GM18870 (cell line): ENCODE data around the gene TIMM21.

Experiments used
- ATAC-seq: cut with Tn5 transposase; IDR thresholded peaks from one replicate; pipeline ENCODE4 v1.9.1; 2021; ENCODE audit warnings: moderate library complexity; ENCODE audit not compliant: unreplicated experiment

Gene TIMM21

DNA sequence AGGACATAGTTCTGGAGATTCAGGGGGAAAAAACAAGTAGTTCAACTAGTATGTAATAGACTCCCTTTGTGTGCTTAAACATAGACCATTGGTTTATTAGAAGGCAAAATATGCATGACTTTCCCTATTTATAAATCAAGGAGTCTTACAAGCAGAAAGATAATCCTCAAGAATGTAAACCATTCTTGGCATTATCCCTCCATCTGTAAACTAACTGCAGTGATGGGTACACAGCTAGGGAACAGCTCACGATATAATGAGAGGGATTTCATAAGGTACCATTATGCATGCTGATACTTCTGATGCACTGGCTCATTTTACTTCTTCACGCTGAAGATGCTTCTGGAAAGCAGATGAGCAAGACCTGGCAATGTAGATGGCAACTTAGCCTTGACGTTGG, 1.6 kb upstream of the TIMM21 start:
- ATAC-seq, result no peak

- no peak for ATAC-seq
Observed at GRCh38 chr18:74147491-74147778, 888 bp upstream of the TIMM21 start.

- ATAC-seq, result peak; percentile 20
Observed at GRCh38 chr18:74148543-74149070, 284 bp downstream of the TIMM21 start.

DNA sequence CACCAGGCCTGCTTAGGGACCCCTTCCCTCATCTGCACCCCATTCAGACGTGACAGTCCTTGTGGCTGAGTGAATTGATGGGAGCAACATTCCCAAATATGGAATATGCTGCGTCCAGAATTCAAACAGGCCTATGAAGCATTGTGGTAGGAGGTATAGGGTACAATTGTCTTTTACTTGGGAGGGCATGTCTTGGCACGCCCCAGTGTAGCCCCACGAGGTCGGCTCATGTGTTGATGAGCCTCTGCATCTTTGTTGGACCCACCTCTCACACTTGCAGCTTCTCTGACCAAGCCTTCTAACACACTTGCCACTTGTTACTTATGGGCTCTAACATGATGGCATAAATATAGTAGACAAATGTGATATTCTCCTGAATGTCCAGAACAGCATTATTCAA, 1.6 kb downstream of the TIMM21 start:
- no peak for ATAC-seq

DNA sequence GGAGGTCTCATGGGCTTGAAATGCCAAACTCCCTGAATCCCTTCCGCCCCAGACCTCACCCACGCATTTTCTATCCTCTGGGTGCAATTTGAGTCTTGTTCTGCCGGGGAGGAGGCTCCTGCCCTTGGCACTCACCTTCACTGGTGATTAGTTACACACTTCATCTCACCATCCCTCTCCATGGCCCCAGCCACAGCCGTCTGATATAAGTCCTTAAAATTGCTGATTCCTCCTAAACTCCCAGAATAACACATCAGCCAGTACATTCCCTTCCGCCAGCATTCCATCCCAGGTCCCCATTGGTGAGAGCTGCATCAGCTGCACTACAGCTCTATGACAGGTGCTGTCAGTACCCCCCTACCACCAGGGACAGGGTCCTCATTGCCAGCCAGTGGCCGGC, 3.9 kb downstream of the TIMM21 start:
- ATAC-seq, result no peak

GRCh38 chr18:74152857-74153256, 4.5 kb downstream of the TIMM21 start:
- no peak for ATAC-seq

DNA sequence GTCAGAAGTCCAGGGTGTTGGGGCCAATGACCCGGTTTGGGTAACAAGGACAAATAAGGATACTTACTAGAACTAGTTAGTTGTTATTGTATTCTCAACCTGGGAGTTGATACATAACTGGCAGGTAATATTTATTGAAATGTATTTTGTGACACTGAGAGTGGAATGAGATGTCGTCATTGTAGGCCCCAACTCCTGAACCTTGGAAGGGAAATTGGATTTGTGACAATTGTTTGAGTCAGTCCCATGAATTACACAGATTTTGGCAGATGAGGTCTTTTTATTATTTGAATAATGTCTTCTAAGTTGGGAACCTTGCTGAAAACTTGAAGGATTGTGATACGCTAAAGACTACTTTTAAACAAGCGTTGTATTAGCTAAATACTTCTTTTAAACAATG, 5.1 kb downstream of the TIMM21 start:
- no peak for ATAC-seq

DNA sequence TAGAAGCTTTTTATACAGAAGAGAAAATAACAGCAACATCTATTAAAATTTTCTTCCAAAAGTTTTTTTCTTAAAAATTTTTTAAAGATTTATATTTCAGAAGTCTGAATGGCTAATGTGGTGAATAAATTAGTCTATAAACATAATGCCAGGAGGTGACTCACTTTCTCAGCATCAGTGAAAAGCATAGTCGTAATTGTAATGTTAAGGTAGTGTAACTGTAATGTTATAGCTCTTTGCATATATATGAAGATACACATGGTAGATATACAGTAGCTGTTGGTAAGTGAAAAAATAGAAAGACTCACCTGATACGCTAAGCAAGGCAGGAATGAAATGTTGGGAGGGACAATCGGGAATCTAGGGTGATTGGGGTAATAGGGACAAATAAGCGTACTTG, 5.5 kb downstream of the TIMM21 start:
- no peak for ATAC-seq

DNA sequence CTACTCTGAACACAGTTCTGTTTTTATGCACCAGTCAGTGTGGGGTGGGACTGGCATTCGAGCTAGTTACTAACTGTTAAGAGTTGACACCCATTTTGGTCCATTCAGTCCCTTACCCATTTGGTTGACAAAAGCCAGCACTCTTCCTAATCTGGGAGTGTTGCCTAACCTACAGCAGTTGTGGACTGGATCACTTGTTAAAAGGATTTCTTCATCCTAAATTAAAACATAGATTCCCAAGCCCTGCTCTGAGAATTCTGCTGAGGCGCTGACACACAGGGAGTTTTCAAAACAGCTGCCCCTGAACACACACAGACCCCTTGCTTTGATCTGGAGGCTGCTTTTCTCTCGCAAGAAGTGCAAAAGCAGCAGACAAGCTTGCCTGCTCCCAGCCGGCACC, 6.4 kb downstream of the TIMM21 start:
- ATAC-seq, result no peak

- no peak for ATAC-seq
Observed at GRCh38 chr18:74155276-74155675, 7.0 kb downstream of the TIMM21 start.

DNA sequence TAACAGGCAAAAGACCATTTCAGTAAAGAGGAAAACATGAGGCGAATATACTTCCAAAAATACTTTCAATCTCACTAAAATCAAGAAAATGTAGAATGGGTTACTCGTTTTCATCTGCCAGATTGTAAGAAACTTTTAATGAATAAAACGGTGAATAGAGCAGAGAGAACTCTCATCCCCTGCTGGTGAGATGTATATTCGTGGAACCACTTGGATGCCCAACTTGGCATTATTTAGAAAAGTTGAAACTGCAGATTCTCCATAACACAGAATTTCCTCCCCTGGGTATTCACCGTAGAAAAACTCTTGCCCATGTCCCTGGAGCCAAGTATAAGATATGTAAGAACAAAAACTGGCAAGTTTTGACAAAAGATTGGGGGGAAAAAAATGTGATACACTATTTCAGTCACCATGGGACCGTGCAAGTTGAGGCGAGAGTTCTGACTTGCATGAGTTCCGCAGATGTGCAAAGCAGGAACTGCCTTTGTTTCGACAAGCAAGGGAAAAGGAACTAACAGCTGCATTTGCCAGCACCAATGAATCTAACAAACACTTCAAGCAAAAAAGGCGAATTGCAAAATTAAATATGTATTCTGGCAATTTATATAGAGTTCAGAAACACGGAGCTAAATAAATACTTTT, 14.8 kb downstream of the TIMM21 start:
- no peak for ATAC-seq

GRCh38 chr18:74166386-74166785, 18.1 kb downstream of the TIMM21 start:
- no peak for ATAC-seq

GRCh38 chr18:74171910-74172606, 23.7 kb downstream of the TIMM21 start:
- peak; percentile 89 for ATAC-seq

DNA sequence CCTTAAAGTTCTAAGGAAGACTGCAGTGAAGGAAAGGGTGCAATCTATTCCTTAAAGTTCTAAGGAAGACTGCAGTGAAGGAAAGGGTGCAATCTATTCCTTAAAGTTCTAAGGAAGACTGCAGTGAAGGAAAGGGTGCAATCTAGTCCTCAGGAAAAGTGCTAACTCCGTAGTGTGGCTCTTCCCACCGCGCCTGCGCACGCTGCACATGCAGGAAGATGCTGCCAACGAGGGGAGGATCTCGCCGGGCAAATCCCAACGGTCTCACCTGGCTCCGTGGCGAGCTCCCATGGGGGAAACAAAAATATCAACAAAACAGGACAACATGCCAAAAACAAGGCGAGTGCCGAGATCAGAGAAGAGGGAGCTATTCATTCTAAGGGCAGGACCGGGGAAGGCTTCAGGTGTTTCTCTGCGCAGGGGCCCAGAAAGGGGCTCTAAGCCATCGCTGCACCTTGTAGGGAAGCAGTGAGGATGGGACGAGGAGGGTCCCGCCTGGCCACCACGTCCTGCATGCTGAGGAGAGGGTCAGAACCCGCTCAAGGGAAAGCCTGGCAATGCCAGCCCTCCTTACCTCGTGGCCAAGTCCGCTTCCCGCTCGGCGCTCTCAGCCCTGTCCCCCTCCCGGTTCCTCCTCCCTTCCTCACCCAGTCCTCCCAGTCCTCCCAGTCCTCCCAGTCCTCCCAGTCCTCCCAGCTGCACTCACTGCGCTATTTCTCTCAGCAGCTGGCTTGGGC, 24.5 kb downstream of the TIMM21 start:
- no peak for ATAC-seq

DNA sequence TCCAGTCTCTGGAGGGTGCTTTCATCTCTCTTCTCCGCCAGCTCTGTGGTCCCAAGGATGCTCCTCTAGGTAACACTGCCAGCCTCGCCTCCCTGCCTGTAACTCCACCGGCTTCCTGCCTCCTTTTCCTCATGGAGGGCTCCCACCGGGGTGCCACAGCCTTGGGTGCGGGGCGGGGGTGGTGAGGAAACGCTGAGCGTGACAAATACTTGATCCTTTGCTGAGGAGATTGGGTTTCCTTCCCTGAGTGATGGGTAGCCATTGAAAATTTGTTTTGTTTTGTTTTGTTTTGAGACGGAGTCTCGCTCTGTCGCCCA, 25.1 kb downstream of the TIMM21 start:
- ATAC-seq, result no peak

GRCh38 chr18:74175658-74176057, 27.3 kb downstream of the TIMM21 start:
- ATAC-seq, result no peak

DNA sequence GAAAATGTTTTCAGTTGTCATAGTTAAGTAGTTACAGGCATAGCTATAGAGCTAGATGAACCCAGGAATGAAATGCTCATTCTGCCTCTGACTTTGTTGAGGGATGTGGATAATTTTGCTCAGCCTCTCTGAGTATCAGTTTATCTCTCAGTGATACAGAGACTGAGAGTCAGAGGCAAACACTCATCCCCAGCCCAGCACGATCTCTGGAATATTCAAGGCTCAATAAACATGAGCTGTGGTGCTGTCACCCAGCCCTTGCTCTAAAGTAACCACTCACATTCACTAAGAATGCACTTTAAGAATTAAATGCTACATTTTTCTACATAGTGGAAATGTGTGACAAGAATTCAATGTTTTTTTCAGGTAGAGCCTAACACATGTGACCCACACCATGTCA, 30.6 kb downstream of the TIMM21 start:
- no peak for ATAC-seq

DNA sequence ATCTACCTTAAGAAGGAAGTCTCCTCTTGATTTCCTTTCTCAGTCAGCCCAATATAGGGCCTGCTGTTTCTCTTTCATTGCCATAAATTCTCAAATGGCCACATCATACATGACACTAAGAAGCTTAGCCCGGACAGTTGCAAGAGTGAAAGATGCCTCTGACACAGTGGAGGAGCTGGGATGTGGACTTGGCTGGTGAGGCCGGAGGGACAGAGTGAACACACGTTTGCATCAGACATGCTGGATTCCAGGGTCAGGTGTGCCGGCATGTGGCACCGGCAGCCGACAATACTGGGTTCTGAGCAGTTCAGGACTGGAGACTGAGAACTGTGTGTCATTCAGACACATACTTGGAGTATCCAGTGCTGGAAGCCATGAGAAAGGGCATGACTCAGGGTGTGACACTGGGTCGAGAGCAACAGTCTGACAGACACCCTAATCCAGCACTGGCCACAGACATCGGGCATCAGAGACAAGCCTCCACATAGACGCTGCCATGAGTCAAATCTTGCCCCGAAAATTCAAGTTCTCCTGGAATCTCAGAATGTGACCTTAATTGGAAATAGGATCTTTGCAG, 31.4 kb downstream of the TIMM21 start:
- no peak for ATAC-seq

DNA sequence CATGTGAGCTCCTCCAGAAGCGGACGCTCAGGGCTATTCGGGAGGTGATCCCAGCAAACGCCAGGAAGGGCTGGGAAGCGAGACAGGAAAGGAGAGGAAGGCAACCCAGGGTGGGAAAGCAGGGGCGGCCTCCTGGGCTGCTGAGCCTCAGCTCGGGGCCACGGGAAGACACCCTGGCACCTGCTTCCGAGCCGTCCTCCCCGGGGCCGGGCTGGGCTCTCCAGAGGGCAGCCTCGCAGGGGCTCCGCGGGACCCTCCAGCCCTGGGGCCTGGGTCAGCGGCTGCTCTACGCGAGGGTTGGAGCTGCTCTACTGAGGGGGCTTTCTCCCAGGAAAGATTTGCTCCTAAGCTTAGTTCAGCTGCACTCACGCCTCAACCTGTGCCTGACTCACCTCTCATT, 34.0 kb downstream of the TIMM21 start:
- ATAC-seq, result no peak

DNA sequence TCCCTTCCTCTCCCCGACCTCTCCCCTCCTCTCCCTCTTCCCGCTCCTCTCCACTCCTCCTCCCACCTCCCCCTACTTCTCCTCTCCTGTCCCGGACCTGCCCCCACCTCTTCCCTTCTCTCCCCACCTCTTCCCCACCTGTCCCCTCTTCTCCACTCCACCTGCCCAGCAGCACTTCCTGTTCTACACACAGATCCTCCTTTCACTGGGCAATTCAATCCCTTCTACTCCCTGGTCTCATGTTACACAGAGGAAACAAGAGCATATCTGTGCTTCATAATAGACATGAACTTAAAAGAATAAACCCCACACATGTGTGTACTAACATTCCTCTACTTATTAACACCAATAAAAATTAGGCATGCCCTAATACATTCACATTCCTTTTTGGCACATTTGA, 34.8 kb downstream of the TIMM21 start:
- ATAC-seq, result no peak

DNA sequence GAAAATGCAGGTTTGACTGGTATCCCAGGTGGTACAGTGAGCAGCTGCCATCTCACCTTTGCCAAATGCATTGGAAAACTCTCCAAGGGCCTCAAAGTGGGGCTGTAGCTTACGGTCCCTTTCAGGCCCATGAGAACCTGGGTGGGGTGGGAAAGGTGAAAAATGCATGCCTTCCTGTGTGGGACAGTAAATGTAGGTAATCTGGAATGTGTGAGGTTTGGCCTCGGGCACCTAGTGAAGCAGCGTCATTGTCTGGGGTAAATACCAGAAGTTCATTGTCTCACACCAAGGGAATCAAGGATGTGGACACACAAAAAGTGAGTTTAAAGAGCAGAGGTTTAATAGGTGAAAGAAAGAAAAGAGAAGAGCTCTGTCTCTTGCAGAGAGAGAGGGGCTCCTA, 36.6 kb downstream of the TIMM21 start:
- no peak for ATAC-seq

DNA sequence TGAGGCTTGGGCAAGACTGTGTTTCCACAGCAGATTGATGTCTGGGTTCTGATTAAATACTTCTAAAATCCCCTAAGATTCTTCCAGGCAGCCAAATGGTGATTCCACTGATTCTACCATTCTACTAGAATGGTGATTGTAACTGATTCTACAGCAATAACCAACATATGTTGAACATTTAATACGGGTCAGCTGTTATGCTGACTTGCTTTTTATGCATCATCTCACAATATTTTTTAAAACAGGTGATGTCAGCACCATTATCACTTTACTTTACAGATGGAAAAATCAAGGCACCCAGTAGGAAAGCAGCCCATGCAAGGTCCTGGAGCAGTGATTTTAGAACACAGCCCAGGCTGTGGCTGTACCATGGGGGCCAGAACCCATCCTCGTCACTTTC, 37.5 kb downstream of the TIMM21 start:
- ATAC-seq, result no peak
